HT-29 (cell line): Measurements from ENCODE around the gene ITGA5. TPM values are rescaled to one million over a fixed set of nuclear protein-coding genes. Genes with fewer than 3 reads are reported as not detected.

ENCODE experiments used
- DNase-seq: peaks from one replicate; pipeline ENCODE4 v3.0.0-alpha.2; 2015; ENCODE audit warnings: low spot score
- total RNA-seq: library from RNA; depleted of rRNA; stranded (reverse); fragments of >200 nt; shearing (Covaris generic); gene quantifications from 2 replicates; pipeline ENCODE4 v1.2.3, GENCODE V29; 2014

ITGA5 gene
- total RNA-seq, 1 experiment from 2014 or later = not detected

GRCh38 chr12:54430471-54431069 lies 11.5 kb upstream of the ITGA5 start:
- DNase-seq = no peak

GRCh38 chr12:54429014-54429471 lies 10.0 kb upstream of the ITGA5 start:
- DNase-seq = no peak

GRCh38 chr12:54428050-54429013 lies 9.3 kb upstream of the ITGA5 start:
- no peak for DNase-seq

- no peak for DNase-seq
These were observed 8.0 kb upstream of the ITGA5 start for GRCh38 chr12:54427106-54427505.

- DNase-seq = no peak
These were observed 7.6 kb upstream of the ITGA5 start for GRCh38 chr12:54426690-54427089.

GRCh38 chr12:54425702-54426101 lies 6.6 kb upstream of the ITGA5 start:
- no peak for DNase-seq

- no peak for DNase-seq
These were observed 5.2 kb upstream of the ITGA5 start for GRCh38 chr12:54424224-54424623.

- DNase-seq = no peak
These were observed 4.7 kb upstream of the ITGA5 start for GRCh38 chr12:54423816-54424150.

- DNase-seq = no peak
These were observed 2.8 kb upstream of the ITGA5 start for GRCh38 chr12:54421879-54422250.

GRCh38 chr12:54421175-54421878 lies 2.3 kb upstream of the ITGA5 start:
- no peak for DNase-seq

- no peak for DNase-seq
These were observed 1.7 kb upstream of the ITGA5 start for GRCh38 chr12:54420766-54421144.

GRCh38 chr12:54418441-54419087 lies 502 bp downstream of the ITGA5 start:
- DNase-seq = no peak

GRCh38 chr12:54417712-54418440 lies 1.2 kb downstream of the ITGA5 start:
- no peak for DNase-seq

- DNase-seq = no peak
These were observed 2.1 kb downstream of the ITGA5 start for GRCh38 chr12:54416687-54417603.

- no peak for DNase-seq
These were observed 3.7 kb downstream of the ITGA5 start for GRCh38 chr12:54415221-54415929.

- DNase-seq = no peak
These were observed 5.5 kb downstream of the ITGA5 start for GRCh38 chr12:54413284-54414190.

- no peak for DNase-seq
These were observed 6.3 kb downstream of the ITGA5 start for GRCh38 chr12:54412786-54413185.

GRCh38 chr12:54412348-54412747 lies 6.7 kb downstream of the ITGA5 start:
- no peak for DNase-seq
